ENCODE results near the gene TRHDE.

The TRHDE gene

GRCh38 chr12:72406111-72406510 is 133.9 kb downstream of the TRHDE start:
- no CpG with 5 or more reads among the region's 2 CpGs for WGBS (ENCODE audit: insufficient coverage, insufficient read length)
- Histone ChIP-seq H3K27ac (ENCODE audit: low read length) (no peak overlapping the region), H3K27me3 (ENCODE audit: control insufficient read depth, insufficient read depth, low read length) (no peaks in the 10 kb centered on the region; the same call in 1 of the 2 replicates), H3K4me3 (ENCODE audit: low read length) (no peak overlapping the region), H3K9me3 (ENCODE audit: control insufficient read depth, insufficient read depth, low read length) (no peaks in the 10 kb centered on the region), H3K4me1 (ENCODE audit: control insufficient read depth, insufficient read depth, low read length) (no peaks in the 10 kb centered on the region), H3K36me3 (ENCODE audit: control insufficient read depth, insufficient read depth, low read length) (no peaks in the 10 kb centered on the region)
- no peak for DNase-seq (ENCODE audit: low read depth, low spot score)

GRCh38 chr12:72432037-72432604 is 160.0 kb downstream of the TRHDE start:
- Histone ChIP-seq H3K9me3 (ENCODE audit: control insufficient read depth, insufficient read depth, low read length) (no peaks in the 10 kb centered on the region), H3K4me1 (ENCODE audit: control insufficient read depth, insufficient read depth, low read length) (no peaks in the 10 kb centered on the region; the same call in 1 of the 2 replicates), H3K4me3 (ENCODE audit: low read length) (no peak overlapping the region), H3K27me3 (ENCODE audit: control insufficient read depth, insufficient read depth, low read length) (no peaks in the 10 kb centered on the region), H3K36me3 (ENCODE audit: control insufficient read depth, insufficient read depth, low read length) (no peaks in the 10 kb centered on the region), H3K27ac (ENCODE audit: low read length) (no peak overlapping the region)
- whole genome bisulfite sequencing (ENCODE audit: insufficient coverage, insufficient read length): no CpG with 5 or more reads among the region's 7 CpGs
- DNase-seq (ENCODE audit: low read depth, low spot score): no peak

- H3K9me3 ChIP-seq (ENCODE audit: control insufficient read depth, insufficient read depth, low read length): no peaks in the 10 kb centered on the region
- H3K36me3 ChIP-seq (ENCODE audit: control insufficient read depth, insufficient read depth, low read length): no peaks in the 10 kb centered on the region
- H3K27ac ChIP-seq (ENCODE audit: low read length): no peak overlapping the region
- no CpG with 5 or more reads among the region's 1 CpG for WGBS (ENCODE audit: insufficient coverage, insufficient read length)
- H3K4me3 ChIP-seq (ENCODE audit: low read length): no peak overlapping the region
- no peaks in the 10 kb centered on the region; the same call in 1 of the 2 replicates for H3K4me1 ChIP-seq (ENCODE audit: control insufficient read depth, insufficient read depth, low read length)
- DNase-seq (ENCODE audit: low read depth, low spot score): no peak
- H3K27me3 ChIP-seq (ENCODE audit: control insufficient read depth, insufficient read depth, low read length): no peaks in the 10 kb centered on the region
Measured at GRCh38 chr12:72433298-72433697, 161.1 kb downstream of the TRHDE start.

GRCh38 chr12:72434999-72435398 is 162.8 kb downstream of the TRHDE start:
- no peak for DNase-seq (ENCODE audit: low read depth, low spot score)
- Histone ChIP-seq H3K27me3 (ENCODE audit: control insufficient read depth, insufficient read depth, low read length) (no peaks in the 10 kb centered on the region), H3K4me1 (ENCODE audit: control insufficient read depth, insufficient read depth, low read length) (no peaks in the 10 kb centered on the region; the same call in 1 of the 2 replicates), H3K36me3 (ENCODE audit: control insufficient read depth, insufficient read depth, low read length) (no peaks in the 10 kb centered on the region), H3K27ac (ENCODE audit: low read length) (no peak overlapping the region), H3K4me3 (ENCODE audit: low read length) (no peak overlapping the region), H3K9me3 (ENCODE audit: control insufficient read depth, insufficient read depth, low read length) (no peaks in the 10 kb centered on the region)
- WGBS (ENCODE audit: insufficient coverage, insufficient read length): no CpG with 5 or more reads among the region's 1 CpG

GRCh38 chr12:72442217-72442616 is 170.0 kb downstream of the TRHDE start:
- no CpG with 5 or more reads among the region's 2 CpGs for WGBS (ENCODE audit: insufficient coverage, insufficient read length)
- H3K9me3 ChIP-seq (ENCODE audit: control insufficient read depth, insufficient read depth, low read length): no peaks in the 10 kb centered on the region

GRCh38 chr12:72444125-72444524 is 172.0 kb downstream of the TRHDE start:
- H3K27ac ChIP-seq (ENCODE audit: low read length): no peak overlapping the region
- H3K27me3 ChIP-seq (ENCODE audit: control insufficient read depth, insufficient read depth, low read length): no peaks in the 10 kb centered on the region
- H3K4me3 ChIP-seq (ENCODE audit: low read length): no peak overlapping the region
- DNase-seq (ENCODE audit: low read depth, low spot score): no peak
- no peaks in the 10 kb centered on the region for H3K9me3 ChIP-seq (ENCODE audit: control insufficient read depth, insufficient read depth, low read length)
- H3K36me3 ChIP-seq (ENCODE audit: control insufficient read depth, insufficient read depth, low read length): no peaks in the 10 kb centered on the region
- no peaks in the 10 kb centered on the region; the same call in 1 of the 2 replicates for H3K4me1 ChIP-seq (ENCODE audit: control insufficient read depth, insufficient read depth, low read length)

More at GRCh38 chr12:72442217-72442616, 170.0 kb downstream of the TRHDE start:
- Histone ChIP-seq H3K27me3 (ENCODE audit: control insufficient read depth, insufficient read depth, low read length) (no peaks in the 10 kb centered on the region), H3K27ac (ENCODE audit: low read length) (no peak overlapping the region), H3K36me3 (ENCODE audit: control insufficient read depth, insufficient read depth, low read length) (no peaks in the 10 kb centered on the region), H3K4me3 (ENCODE audit: low read length) (no peak overlapping the region), H3K4me1 (ENCODE audit: control insufficient read depth, insufficient read depth, low read length) (no peaks in the 10 kb centered on the region; the same call in 1 of the 2 replicates)
- DNase-seq (ENCODE audit: low read depth, low spot score): no peak

- H3K27me3 ChIP-seq (ENCODE audit: control insufficient read depth, insufficient read depth, low read length): no peaks in the 10 kb centered on the region
- H3K27ac ChIP-seq (ENCODE audit: low read length): no peak overlapping the region
- no peaks in the 10 kb centered on the region; the same call in 1 of the 2 replicates for H3K4me1 ChIP-seq (ENCODE audit: control insufficient read depth, insufficient read depth, low read length)
- no peak overlapping the region for H3K4me3 ChIP-seq (ENCODE audit: low read length)
- no peaks in the 10 kb centered on the region for H3K9me3 ChIP-seq (ENCODE audit: control insufficient read depth, insufficient read depth, low read length)
- no peak for DNase-seq (ENCODE audit: low read depth, low spot score)
- no peaks in the 10 kb centered on the region for H3K36me3 ChIP-seq (ENCODE audit: control insufficient read depth, insufficient read depth, low read length)
- no CpG with 5 or more reads among the region's 2 CpGs for WGBS (ENCODE audit: insufficient coverage, insufficient read length)
Measured at GRCh38 chr12:72444566-72444965, 172.4 kb downstream of the TRHDE start.

- H3K9me3 ChIP-seq (ENCODE audit: control insufficient read depth, insufficient read depth, low read length): no peaks in the 10 kb centered on the region
Measured at GRCh38 chr12:72448089-72448488, 175.9 kb downstream of the TRHDE start.

GRCh38 chr12:72448805-72449204 is 176.6 kb downstream of the TRHDE start:
- no peaks in the 10 kb centered on the region for H3K9me3 ChIP-seq (ENCODE audit: control insufficient read depth, insufficient read depth, low read length)
- DNase-seq (ENCODE audit: low read depth, low spot score): no peak
- no CpG with 5 or more reads among the region's 2 CpGs for WGBS (ENCODE audit: insufficient coverage, insufficient read length)
- H3K27me3 ChIP-seq (ENCODE audit: control insufficient read depth, insufficient read depth, low read length): no peaks in the 10 kb centered on the region
- no peak overlapping the region for H3K27ac ChIP-seq (ENCODE audit: low read length)
- H3K4me1 ChIP-seq (ENCODE audit: control insufficient read depth, insufficient read depth, low read length): no peaks in the 10 kb centered on the region; the same call in 1 of the 2 replicates
- H3K36me3 ChIP-seq (ENCODE audit: control insufficient read depth, insufficient read depth, low read length): no peaks in the 10 kb centered on the region
- no peak overlapping the region for H3K4me3 ChIP-seq (ENCODE audit: low read length)

More at GRCh38 chr12:72448089-72448488, 175.9 kb downstream of the TRHDE start:
- no CpG with 5 or more reads among the region's 1 CpG for WGBS (ENCODE audit: insufficient coverage, insufficient read length)
- Histone ChIP-seq H3K27me3 (ENCODE audit: control insufficient read depth, insufficient read depth, low read length) (no peaks in the 10 kb centered on the region), H3K4me3 (ENCODE audit: low read length) (no peak overlapping the region), H3K36me3 (ENCODE audit: control insufficient read depth, insufficient read depth, low read length) (no peaks in the 10 kb centered on the region), H3K27ac (ENCODE audit: low read length) (no peak overlapping the region), H3K4me1 (ENCODE audit: control insufficient read depth, insufficient read depth, low read length) (no peaks in the 10 kb centered on the region; the same call in 1 of the 2 replicates)
- DNase-seq (ENCODE audit: low read depth, low spot score): no peak

GRCh38 chr12:72453066-72453465 is 180.9 kb downstream of the TRHDE start:
- Histone ChIP-seq H3K4me3 (ENCODE audit: low read length) (no peak overlapping the region), H3K36me3 (ENCODE audit: control insufficient read depth, insufficient read depth, low read length) (no peaks in the 10 kb centered on the region), H3K27me3 (ENCODE audit: control insufficient read depth, insufficient read depth, low read length) (no peaks in the 10 kb centered on the region), H3K4me1 (ENCODE audit: control insufficient read depth, insufficient read depth, low read length) (no peaks in the 10 kb centered on the region), H3K9me3 (ENCODE audit: control insufficient read depth, insufficient read depth, low read length) (no peaks in the 10 kb centered on the region), H3K27ac (ENCODE audit: low read length) (no peak overlapping the region)
- DNase-seq (ENCODE audit: low read depth, low spot score): no peak

GRCh38 chr12:72453550-72453949 is 181.4 kb downstream of the TRHDE start:
- DNase-seq (ENCODE audit: low read depth, low spot score): no peak
- Histone ChIP-seq H3K36me3 (ENCODE audit: control insufficient read depth, insufficient read depth, low read length) (no peaks in the 10 kb centered on the region), H3K27ac (ENCODE audit: low read length) (no peak overlapping the region), H3K27me3 (ENCODE audit: control insufficient read depth, insufficient read depth, low read length) (no peaks in the 10 kb centered on the region), H3K4me3 (ENCODE audit: low read length) (no peak overlapping the region), H3K9me3 (ENCODE audit: control insufficient read depth, insufficient read depth, low read length) (no peaks in the 10 kb centered on the region), H3K4me1 (ENCODE audit: control insufficient read depth, insufficient read depth, low read length) (no peaks in the 10 kb centered on the region)
- no CpG with 5 or more reads among the region's 2 CpGs for WGBS (ENCODE audit: insufficient coverage, insufficient read length)

All from iPS DF 6.9 (cell line).